Measurements from ENCODE around the gene WSB1.

DNA sequence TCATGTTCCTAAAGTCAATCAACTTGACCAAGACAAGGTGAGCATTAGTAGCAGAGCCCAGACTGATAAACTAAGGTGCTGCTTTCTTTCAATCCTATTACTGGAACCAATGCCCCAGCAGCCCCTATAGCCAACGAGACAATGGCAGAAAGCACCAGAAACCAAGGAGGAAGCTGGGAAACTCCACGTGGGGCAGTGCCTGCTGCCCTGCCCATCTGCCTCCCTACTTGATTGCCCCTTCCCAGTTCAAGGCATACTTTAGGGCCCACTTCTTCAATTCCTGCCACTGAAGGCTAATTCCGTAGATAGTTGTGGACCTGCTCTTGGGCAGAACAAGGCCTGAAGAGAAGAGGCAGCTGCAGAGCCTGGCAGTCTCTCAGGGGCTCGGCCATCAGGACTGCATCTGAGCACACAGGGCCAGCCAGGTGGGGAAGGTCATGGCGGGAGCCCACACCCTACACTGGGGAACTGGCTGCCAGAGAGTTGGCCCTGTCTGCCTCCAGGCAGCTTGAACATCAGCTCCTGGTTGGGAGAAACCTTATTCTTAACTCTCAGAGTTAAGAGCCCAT, 30.9 kb downstream of the WSB1 start:
- TF ChIP-seq, protein P1, sequence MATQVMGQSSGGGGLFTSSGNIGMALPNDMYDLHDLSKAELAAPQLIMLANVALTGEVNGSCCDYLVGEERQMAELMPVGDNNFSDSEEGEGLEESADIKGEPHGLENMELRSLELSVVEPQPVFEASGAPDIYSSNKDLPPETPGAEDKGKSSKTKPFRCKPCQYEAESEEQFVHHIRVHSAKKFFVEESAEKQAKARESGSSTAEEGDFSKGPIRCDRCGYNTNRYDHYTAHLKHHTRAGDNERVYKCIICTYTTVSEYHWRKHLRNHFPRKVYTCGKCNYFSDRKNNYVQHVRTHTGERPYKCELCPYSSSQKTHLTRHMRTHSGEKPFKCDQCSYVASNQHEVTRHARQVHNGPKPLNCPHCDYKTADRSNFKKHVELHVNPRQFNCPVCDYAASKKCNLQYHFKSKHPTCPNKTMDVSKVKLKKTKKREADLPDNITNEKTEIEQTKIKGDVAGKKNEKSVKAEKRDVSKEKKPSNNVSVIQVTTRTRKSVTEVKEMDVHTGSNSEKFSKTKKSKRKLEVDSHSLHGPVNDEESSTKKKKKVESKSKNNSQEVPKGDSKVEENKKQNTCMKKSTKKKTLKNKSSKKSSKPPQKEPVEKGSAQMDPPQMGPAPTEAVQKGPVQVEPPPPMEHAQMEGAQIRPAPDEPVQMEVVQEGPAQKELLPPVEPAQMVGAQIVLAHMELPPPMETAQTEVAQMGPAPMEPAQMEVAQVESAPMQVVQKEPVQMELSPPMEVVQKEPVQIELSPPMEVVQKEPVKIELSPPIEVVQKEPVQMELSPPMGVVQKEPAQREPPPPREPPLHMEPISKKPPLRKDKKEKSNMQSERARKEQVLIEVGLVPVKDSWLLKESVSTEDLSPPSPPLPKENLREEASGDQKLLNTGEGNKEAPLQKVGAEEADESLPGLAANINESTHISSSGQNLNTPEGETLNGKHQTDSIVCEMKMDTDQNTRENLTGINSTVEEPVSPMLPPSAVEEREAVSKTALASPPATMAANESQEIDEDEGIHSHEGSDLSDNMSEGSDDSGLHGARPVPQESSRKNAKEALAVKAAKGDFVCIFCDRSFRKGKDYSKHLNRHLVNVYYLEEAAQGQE (IDR thresholded peaks at IDR 0.05): no peak
- TF ChIP-seq, protein P2, sequence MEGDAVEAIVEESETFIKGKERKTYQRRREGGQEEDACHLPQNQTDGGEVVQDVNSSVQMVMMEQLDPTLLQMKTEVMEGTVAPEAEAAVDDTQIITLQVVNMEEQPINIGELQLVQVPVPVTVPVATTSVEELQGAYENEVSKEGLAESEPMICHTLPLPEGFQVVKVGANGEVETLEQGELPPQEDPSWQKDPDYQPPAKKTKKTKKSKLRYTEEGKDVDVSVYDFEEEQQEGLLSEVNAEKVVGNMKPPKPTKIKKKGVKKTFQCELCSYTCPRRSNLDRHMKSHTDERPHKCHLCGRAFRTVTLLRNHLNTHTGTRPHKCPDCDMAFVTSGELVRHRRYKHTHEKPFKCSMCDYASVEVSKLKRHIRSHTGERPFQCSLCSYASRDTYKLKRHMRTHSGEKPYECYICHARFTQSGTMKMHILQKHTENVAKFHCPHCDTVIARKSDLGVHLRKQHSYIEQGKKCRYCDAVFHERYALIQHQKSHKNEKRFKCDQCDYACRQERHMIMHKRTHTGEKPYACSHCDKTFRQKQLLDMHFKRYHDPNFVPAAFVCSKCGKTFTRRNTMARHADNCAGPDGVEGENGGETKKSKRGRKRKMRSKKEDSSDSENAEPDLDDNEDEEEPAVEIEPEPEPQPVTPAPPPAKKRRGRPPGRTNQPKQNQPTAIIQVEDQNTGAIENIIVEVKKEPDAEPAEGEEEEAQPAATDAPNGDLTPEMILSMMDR (IDR thresholded peaks at IDR 0.05; ENCODE audit: low read depth, low read length, missing input control): no peak
- no peak for TF ChIP-seq YY1 (IDR thresholded peaks at IDR 0.05)
- no peak for TF ChIP-seq FOXA1 (IDR thresholded peaks at IDR 0.05)
- TF ChIP-seq EGR1 (IDR thresholded peaks at IDR 0.05; ENCODE audit: low read depth in 2 of 2): no peak
- TF ChIP-seq, protein P3, sequence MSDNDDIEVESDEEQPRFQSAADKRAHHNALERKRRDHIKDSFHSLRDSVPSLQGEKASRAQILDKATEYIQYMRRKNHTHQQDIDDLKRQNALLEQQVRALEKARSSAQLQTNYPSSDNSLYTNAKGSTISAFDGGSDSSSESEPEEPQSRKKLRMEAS (IDR thresholded peaks at IDR 0.05): no peak
- no peak for TF ChIP-seq GABPA (IDR thresholded peaks at IDR 0.05 in 1 of 2, conservative IDR thresholded peaks at IDR 0.05 in 1 of 2)
- TF ChIP-seq, protein P4, sequence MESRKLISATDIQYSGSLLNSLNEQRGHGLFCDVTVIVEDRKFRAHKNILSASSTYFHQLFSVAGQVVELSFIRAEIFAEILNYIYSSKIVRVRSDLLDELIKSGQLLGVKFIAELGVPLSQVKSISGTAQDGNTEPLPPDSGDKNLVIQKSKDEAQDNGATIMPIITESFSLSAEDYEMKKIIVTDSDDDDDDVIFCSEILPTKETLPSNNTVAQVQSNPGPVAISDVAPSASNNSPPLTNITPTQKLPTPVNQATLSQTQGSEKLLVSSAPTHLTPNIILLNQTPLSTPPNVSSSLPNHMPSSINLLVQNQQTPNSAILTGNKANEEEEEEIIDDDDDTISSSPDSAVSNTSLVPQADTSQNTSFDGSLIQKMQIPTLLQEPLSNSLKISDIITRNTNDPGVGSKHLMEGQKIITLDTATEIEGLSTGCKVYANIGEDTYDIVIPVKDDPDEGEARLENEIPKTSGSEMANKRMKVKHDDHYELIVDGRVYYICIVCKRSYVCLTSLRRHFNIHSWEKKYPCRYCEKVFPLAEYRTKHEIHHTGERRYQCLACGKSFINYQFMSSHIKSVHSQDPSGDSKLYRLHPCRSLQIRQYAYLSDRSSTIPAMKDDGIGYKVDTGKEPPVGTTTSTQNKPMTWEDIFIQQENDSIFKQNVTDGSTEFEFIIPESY (IDR thresholded peaks at IDR 0.05): no peak
- TF ChIP-seq, protein P5, sequence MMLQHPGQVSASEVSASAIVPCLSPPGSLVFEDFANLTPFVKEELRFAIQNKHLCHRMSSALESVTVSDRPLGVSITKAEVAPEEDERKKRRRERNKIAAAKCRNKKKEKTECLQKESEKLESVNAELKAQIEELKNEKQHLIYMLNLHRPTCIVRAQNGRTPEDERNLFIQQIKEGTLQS (IDR thresholded peaks at IDR 0.05): no peak
- no peak for TF ChIP-seq JUND (IDR thresholded peaks at IDR 0.05)

Data from liver (tissue), 3 donors.